ENCODE results near the gene CDC14A.
A peak's percentile ranks its signal among the peaks of the same experiment; 100 is the strongest.

Gene CDC14A

DNA sequence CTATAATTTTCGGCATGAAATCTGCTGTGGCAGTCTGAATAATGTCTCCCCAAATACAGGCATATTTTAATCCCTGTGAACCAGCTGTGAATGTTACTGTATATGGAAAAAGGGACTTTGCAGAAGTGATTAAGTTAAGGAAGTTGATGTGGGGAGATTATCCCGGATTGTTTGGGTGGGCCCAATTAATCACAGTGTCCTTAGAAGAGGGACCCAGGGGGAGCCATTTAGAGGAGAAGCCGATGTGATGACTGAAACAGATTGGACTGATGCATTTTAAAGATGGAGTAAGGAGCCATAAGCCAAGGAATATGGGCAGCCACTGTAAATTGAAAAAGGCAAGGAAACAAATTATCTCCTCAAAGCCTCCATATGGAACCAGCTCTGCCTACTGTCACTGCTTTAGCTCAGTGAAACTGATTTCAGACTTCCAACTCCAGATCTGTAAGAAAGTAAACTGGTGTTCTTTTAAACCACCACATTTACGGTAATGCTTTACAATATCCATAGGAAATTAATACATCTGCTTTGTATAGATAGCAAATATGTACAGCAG, 124.5 kb downstream of the CDC14A start:
- DNase-seq = no peak
- Mint-ChIP-seq H3K4me3 (no peak overlapping the region), H3K27me3 (no peaks in the 10 kb centered on the region), H3K4me1 (ENCODE audit: low read depth) (peaks cover 25% of the 10 kb centered on the region), H3K36me3 (ENCODE audit: low read depth) (peaks cover 54% of the 10 kb centered on the region), H3K27ac (no peak overlapping the region), H3K9me3 (no peaks in the 10 kb centered on the region)

DNA sequence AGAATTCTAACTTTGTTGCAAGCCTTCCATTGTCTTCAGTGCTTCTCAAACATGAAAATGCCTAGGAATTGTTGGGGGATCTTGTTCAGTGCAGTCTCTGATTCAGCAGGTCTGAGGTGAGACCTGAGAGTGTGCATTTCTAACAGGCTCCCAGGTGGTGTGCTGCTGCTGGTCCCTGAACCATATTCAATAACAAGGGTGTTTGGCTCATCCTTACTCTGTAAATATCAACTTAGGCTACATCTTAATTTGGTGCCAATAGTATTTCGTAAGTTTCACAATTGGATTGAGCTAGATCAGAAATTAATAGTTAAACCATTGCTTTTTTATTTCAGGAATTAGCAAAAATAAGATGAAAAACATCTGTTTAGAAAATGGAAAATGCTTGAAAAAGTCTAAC, 126.5 kb downstream of the CDC14A start:
- DNase-seq = no peak
- Mint-ChIP-seq H3K9me3 (peaks cover 5% of the 10 kb centered on the region), H3K4me1 (ENCODE audit: low read depth) (peaks cover 16% of the 10 kb centered on the region), H3K4me3 (no peak overlapping the region), H3K27ac (no peak overlapping the region), H3K27me3 (no peaks in the 10 kb centered on the region), H3K36me3 (ENCODE audit: low read depth) (peaks cover 54% of the 10 kb centered on the region)

DNA sequence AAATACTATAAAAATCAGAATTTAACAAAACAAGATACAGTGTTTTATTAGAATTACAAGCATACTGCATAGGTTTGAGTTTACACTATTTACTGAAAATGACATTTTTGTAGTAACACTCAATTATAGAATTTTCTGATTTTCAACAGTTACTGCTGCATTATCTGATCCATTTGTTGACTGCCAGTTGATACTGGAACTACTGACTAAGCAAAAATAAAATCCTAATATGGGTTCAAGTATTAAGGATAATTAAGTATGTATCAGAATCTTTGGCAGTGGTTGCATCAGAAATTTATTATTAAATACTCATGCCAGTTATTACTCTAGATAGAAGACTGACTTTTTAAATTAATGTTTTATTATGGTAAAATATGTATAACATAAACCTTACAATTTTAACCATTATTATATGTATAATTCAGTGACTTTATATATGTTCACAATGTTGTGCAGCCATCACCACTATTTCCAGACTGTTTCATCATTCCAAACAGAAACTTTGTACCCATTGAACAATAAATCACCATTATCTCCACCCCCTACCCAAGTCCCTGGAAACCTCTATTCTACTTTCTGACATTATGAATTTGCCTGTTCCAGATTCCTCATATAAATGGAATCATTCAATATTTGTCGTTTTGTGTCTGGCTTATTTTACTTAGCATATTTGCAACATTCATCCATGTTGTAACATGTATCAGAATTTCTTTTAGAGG, 127.5 kb downstream of the CDC14A start:
- DNase-seq = no peak
- no peaks in the 10 kb centered on the region for H3K27me3 Mint-ChIP-seq
- H3K4me1 Mint-ChIP-seq (ENCODE audit: low read depth) = peaks cover 10% of the 10 kb centered on the region
- H3K4me3 Mint-ChIP-seq = no peak overlapping the region
- peaks cover 56% of the 10 kb centered on the region for H3K36me3 Mint-ChIP-seq (ENCODE audit: low read depth)
- H3K9me3 Mint-ChIP-seq = peaks cover 5% of the 10 kb centered on the region
- no peak overlapping the region for H3K27ac Mint-ChIP-seq

DNA sequence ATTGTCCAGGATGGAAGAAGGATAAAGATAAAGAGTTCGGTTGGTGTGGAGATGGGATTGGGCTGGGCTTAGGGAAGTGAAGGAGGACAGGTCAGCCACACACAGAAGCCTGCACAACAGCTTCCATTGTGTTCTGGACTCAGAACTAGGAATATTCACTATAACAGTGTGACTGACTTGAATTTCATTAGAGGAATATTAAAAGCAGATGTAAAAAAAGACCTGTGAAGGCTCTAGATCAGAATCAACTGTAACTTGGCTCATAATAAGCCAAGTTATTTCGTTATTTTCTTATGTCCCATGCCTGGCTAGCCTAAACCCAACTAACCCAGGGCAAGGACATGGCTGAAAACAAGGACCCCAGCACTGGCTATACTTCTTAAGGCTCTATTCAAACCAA, 129.0 kb downstream of the CDC14A start:
- Mint-ChIP-seq H3K27ac (no peak overlapping the region), H3K36me3 (ENCODE audit: low read depth) (peaks cover 61% of the 10 kb centered on the region), H3K4me1 (ENCODE audit: low read depth) (peaks cover 10% of the 10 kb centered on the region), H3K4me3 (no peak overlapping the region), H3K27me3 (no peaks in the 10 kb centered on the region), H3K9me3 (peaks cover 5% of the 10 kb centered on the region)
- DNase-seq = no peak

DNA sequence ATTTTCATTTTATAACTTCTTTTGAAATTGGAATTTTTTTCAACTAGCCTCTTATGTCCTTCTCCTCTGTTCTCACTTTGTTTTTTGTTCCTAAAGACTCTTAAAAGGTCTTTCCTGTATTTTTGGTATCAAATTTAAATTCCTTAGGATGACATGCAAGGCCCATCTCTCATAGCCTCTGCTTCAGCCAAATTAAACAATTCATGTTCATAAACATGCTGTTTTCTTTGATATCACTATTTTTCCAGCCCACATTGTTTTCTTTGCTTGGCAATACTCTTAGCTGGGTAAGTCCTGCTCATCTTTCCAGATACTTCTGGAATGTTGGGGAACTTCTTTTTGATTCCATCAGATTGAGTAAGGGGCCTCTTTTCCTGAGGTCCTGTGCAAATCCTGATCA, 129.9 kb downstream of the CDC14A start:
- Mint-ChIP-seq H3K4me3 (no peak overlapping the region), H3K27ac (no peak overlapping the region), H3K9me3 (peaks cover 5% of the 10 kb centered on the region), H3K4me1 (ENCODE audit: low read depth) (peaks cover 10% of the 10 kb centered on the region), H3K27me3 (no peaks in the 10 kb centered on the region), H3K36me3 (ENCODE audit: low read depth) (peaks cover 66% of the 10 kb centered on the region)
- no peak for DNase-seq

DNA sequence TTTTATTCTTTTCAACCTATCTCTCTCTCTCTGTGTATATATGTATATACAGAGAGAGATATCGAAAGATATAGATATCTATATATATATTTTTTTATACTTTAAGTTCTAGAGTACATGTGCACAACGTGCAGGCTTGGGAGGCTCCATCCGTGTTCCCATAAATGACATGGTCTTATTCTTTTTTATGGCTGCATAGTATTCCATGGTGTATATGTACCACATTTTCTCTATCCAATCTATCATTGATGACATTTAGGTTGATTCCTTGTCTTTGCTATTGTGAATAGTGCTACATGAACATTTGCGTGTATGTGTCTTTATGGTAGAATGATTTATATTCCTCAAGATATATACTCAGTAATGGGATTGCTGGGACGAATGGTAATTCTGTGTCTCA, 130.4 kb downstream of the CDC14A start:
- Mint-ChIP-seq H3K36me3 (ENCODE audit: low read depth) (peaks cover 65% of the 10 kb centered on the region), H3K27me3 (no peaks in the 10 kb centered on the region), H3K9me3 (peaks cover 5% of the 10 kb centered on the region), H3K27ac (no peak overlapping the region), H3K4me1 (ENCODE audit: low read depth) (peaks cover 8% of the 10 kb centered on the region), H3K4me3 (no peak overlapping the region)
- no peak for DNase-seq

DNA sequence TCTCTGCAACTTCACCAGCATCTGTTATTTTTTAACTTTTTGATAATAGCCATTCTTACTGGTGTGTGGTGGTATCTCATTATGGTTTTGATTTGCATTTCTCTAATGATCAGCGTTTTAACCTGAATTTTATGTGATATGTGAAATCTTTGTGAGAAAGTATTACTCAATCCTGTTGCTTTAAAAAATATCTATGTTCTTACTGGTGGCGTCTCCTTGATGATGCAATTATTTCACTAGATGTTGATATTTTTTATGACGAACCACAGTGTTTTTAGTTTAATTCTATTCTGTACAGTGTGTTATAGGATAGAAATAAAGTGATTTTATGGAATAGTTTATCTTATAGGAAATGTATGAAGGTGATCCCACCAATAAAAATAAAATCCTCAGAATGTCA, 130.9 kb downstream of the CDC14A start:
- Mint-ChIP-seq H3K9me3 (peaks cover 5% of the 10 kb centered on the region), H3K27me3 (no peaks in the 10 kb centered on the region), H3K4me3 (no peak overlapping the region), H3K4me1 (ENCODE audit: low read depth) (peaks cover 8% of the 10 kb centered on the region), H3K36me3 (ENCODE audit: low read depth) (peaks cover 66% of the 10 kb centered on the region), H3K27ac (no peak overlapping the region)
- DNase-seq = no peak

DNA sequence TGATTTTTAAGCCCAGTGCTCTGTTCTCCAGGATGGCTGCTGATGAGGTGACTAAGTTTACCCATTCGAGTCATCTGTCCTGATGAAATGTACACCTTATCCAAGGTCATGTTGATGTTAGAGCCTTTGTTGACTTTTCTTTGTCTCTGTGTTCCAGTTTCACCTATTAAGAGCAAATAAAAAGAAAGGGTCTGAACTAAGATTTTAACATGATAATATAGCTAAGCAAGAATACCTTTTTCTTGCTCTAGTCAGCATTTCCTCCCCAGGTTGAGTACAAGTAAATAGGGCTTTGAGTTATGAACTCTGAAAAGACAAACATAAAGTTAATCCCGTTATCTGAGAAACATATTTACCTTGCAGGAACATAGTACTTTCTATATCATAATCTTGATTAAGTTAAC, 133.6 kb downstream of the CDC14A start:
- H3K9me3 Mint-ChIP-seq = peaks cover 5% of the 10 kb centered on the region
- H3K36me3 Mint-ChIP-seq (ENCODE audit: low read depth) = peaks cover 74% of the 10 kb centered on the region
- no peak for DNase-seq
- H3K27ac Mint-ChIP-seq = no peak overlapping the region
- H3K27me3 Mint-ChIP-seq = no peaks in the 10 kb centered on the region
- H3K4me3 Mint-ChIP-seq = no peak overlapping the region
- H3K4me1 Mint-ChIP-seq (ENCODE audit: low read depth) = peaks cover 4% of the 10 kb centered on the region

DNA sequence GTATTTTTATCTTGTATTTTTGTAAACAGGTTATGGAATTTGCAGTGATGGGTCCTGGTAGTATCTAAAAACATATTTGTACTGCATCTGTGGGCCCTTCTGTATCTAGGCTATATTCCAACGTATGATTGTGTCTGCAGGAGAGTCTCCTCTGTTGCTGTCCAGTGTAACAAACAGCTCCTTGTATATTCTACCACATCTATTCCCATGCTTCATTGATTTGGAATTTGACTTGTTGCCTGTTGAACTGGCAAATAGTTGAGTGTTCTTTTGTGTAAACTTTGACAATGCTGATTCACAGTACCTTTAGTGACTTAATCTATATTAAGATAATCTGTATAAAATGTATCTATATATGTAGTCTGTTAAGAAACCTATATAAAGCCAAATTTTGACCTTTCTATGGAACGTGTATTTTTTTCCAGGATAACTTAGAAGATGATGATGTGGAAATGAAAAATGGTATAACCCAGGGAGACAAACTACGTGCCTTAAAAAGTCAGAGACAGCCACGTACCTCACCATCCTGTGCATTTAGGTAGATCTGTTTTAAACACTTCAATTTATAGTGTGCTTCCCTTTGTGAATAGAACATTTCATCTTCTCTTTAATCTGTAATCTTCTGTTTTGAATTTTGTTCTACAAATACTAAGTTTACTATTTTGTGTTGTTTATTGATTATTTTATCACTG, 142.2 kb downstream of the CDC14A start:
- peaks cover 63% of the 10 kb centered on the region for H3K36me3 Mint-ChIP-seq (ENCODE audit: low read depth)

DNA sequence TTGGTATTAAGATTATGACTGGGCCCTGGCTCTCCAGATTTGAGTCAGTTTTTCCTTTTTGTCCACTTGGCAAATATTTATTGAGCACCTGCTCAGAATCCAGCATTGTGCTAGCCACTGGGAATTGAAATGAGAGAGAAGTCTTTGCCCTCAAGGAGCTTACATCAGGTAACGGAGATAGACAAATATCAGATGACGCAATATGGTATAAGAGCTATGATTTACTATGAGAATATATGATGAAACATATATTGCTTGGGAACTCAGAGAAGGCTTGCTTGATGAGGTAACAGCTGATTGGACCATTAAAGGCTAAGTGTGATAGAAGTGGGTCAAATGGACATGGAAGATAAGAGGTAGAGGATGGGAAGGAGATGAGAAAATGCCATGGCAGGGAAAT, 144.6 kb downstream of the CDC14A start:
- no peaks in the 10 kb centered on the region for H3K9me3 Mint-ChIP-seq
- peaks cover 67% of the 10 kb centered on the region for H3K36me3 Mint-ChIP-seq (ENCODE audit: low read depth)
- H3K4me3 Mint-ChIP-seq = no peak overlapping the region
- H3K27me3 Mint-ChIP-seq = no peaks in the 10 kb centered on the region
- H3K27ac Mint-ChIP-seq = no peak overlapping the region
- no peak for DNase-seq
- no peaks in the 10 kb centered on the region for H3K4me1 Mint-ChIP-seq (ENCODE audit: low read depth)

More for the DNA sequence above, 142.2 kb downstream of the CDC14A start:
- Mint-ChIP-seq H3K27ac (no peak overlapping the region), H3K9me3 (no peaks in the 10 kb centered on the region), H3K4me3 (no peak overlapping the region), H3K27me3 (no peaks in the 10 kb centered on the region), H3K4me1 (ENCODE audit: low read depth) (no peaks in the 10 kb centered on the region)
- DNase-seq = no peak

DNA sequence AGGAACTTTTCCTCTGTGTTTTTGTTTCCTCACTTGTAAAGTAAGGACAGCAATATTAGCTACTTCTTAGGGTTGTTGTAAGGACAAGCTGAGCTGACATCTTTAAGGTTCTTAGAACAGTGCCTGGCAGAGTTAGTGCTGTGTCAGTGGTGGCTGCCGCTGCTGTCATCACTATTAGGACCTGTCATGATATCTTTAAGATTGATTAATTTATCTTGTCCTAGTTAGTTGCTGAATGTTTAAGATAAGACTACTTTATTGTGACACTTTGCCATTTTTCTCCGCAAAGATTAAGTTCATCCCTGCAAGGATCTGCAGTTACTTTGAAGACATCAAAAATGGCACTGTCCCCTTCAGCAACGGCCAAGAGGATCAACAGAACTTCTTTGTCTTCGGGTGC, 145.5 kb downstream of the CDC14A start:
- no peaks in the 10 kb centered on the region for H3K9me3 Mint-ChIP-seq
- no peaks in the 10 kb centered on the region for H3K27me3 Mint-ChIP-seq
- H3K4me3 Mint-ChIP-seq = no peak overlapping the region
- peaks cover 71% of the 10 kb centered on the region for H3K36me3 Mint-ChIP-seq (ENCODE audit: low read depth)
- H3K4me1 Mint-ChIP-seq (ENCODE audit: low read depth) = no peaks in the 10 kb centered on the region
- no peak overlapping the region for H3K27ac Mint-ChIP-seq
- DNase-seq = no peak

DNA sequence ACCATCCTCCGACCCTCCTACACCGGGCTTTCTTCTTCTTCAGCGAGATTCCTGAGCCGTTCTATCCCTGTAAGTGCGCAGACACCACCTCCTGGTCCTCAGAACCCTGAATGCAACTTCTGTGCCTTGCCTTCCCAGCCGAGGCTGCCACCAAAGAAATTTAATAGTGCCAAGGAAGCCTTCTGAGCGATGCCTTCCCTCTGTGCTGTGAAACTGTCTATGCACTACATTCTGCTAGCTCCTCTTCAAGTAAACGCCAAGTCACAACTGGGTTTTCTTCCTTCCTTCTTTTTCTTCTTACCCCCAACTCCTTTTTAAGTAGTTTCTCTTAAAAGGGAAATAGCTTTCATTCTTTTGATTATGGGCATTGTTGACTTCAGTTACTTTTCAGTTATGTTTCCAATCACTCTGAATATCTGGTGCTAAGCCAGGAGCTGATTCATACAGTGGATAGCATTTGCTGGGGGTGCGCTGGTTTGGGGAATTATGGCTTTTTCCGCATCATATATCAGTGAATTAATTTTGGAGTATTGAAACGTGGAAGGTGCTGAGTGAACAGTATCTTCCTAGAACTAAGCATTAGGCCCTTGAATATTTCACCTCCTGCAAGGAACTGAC, 147.0 kb downstream of the CDC14A start:
- peak overlapping the region; percentile 22 for H3K27ac Mint-ChIP-seq

DNA sequence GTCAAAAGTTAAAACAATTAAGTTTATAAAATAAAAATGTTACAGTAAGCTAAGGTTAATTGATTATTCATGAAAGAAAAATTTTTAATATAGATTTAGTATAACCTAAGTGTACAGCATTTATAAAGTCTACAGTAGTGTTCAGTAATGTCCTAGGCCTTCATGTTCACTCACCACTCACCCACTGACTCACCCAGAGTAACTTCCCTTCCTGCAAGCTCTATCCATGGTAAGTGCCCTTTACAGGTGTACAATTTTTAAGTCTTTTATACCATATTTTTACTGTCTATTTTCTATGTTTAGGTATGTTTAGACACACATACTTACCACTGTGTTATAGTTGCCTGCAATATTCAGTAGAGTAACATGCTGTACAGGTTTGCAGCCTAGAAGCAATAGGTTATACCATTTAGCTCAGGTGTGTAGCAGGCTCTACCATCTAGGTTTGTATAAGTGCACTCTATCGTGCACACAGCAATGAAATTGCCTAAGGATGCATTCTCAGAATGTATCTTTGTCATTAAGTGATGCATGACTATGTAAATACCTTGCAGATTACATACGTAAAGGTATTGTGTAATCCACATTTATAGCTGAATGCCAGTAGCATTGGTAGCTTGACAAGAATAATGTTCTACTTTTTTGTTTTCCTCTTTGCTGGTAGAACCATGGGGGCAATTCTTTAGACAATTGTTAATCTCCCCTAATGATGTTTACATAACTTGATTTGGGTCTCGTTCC, 149.9 kb downstream of the CDC14A start:
- Mint-ChIP-seq H3K27ac (no peak overlapping the region), H3K9me3 (no peaks in the 10 kb centered on the region), H3K4me3 (no peak overlapping the region), H3K4me1 (ENCODE audit: low read depth) (peaks cover 5% of the 10 kb centered on the region), H3K27me3 (no peaks in the 10 kb centered on the region), H3K36me3 (ENCODE audit: low read depth) (peaks cover 83% of the 10 kb centered on the region)
- no peak for DNase-seq

More for the DNA sequence above, 147.0 kb downstream of the CDC14A start:
- Mint-ChIP-seq H3K4me1 (ENCODE audit: low read depth) (peaks cover 3% of the 10 kb centered on the region), H3K9me3 (no peaks in the 10 kb centered on the region), H3K36me3 (ENCODE audit: low read depth) (peaks cover 79% of the 10 kb centered on the region), H3K27me3 (no peaks in the 10 kb centered on the region), H3K4me3 (no peak overlapping the region)
- no peak for DNase-seq

DNA sequence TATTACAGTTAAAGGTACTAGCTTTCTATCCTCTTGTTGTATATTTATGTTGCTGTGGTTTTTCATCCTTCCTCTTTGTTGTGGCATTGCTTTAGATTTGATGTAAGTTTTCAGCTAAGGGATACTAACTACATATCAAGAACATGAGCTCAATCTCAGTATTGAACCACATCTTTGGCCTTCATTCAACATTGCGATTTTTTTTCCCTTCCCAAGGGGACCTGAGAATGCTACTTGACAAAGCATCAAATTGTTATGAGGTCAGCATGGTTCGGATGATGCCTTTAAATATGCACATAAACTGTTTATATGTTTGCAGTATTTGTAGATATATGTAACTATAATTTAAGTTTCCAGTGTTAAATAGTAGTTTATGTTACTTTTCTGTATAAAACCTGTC, 153.9 kb downstream of the CDC14A start:
- no peaks in the 10 kb centered on the region for H3K27me3 Mint-ChIP-seq
- no peak overlapping the region for H3K4me3 Mint-ChIP-seq
- peaks cover 8% of the 10 kb centered on the region for H3K4me1 Mint-ChIP-seq (ENCODE audit: low read depth)
- no peaks in the 10 kb centered on the region for H3K9me3 Mint-ChIP-seq
- DNase-seq = no peak
- H3K27ac Mint-ChIP-seq = no peak overlapping the region
- peaks cover 54% of the 10 kb centered on the region for H3K36me3 Mint-ChIP-seq (ENCODE audit: low read depth)

Measured in activated T-cell treated with anti-CD3 and anti-CD28 coated beads, Interleukin-2, amount 50 U/mL, for 24 hours (primary cell).